Neural cell (in vitro differentiated cells): Measurements from ENCODE around the gene ATP11A.

Source experiments
- CTCF ChIP-seq: fragments of 450-650 bp; IDR thresholded peaks from 2 replicates; pipeline ENCODE4 v1.5.1; 2014; ENCODE audit warnings: antibody characterized with exemption, mild to moderate bottlenecking, moderate library complexity; ENCODE audit not compliant: poor library complexity, severe bottlenecking
- EP300 ChIP-seq: fragments of 450-650 bp; conservative IDR thresholded peaks from 2 replicates; pipeline ENCODE4 v1.6.1; 2014; ENCODE audit warnings: antibody characterized with exemption, mild to moderate bottlenecking, moderate library complexity; ENCODE audit not compliant: poor library complexity, severe bottlenecking
- EZH2 ChIP-seq: fragments of 200-600, 300-800 bp; shearing (Covaris generic), sonication (generic); IDR thresholded peaks from 2 replicates; pipeline ENCODE4 v1.6.1; 2014; ENCODE audit warnings: antibody characterized with exemption, low read length, borderline replicate concordance, mild to moderate bottlenecking; ENCODE audit not compliant: insufficient read depth, poor library complexity, severe bottlenecking
- POLR2AphosphoS5 ChIP-seq: IDR thresholded peaks from 2 replicates; pipeline ENCODE4 v1.6.1; 2012
- RAD21 ChIP-seq: fragments of 450-650 bp; conservative IDR thresholded peaks from 2 replicates; pipeline ENCODE4 v1.6.1; 2014; ENCODE audit warnings: antibody characterized with exemption, mild to moderate bottlenecking, moderate library complexity
- REST ChIP-seq: IDR thresholded peaks from 2 replicates; pipeline ENCODE4 v1.6.1; 2012; ENCODE audit warnings: borderline replicate concordance
- TAF1 ChIP-seq: IDR thresholded peaks from 2 replicates; pipeline ENCODE4 v1.6.1; 2012; ENCODE audit warnings: low read depth

GRCh38 chr13:112767506-112768471, 78.0 kb downstream of the ATP11A start:
- TF ChIP-seq EZH2 (no peak), EP300 (no peak), CTCF (no peak), RAD21 (no peak), POLR2AphosphoS5 (no peak), REST (no peak), TAF1 (no peak)
